ENCODE measurements around the gene SHKBP1. TPM values are rescaled to one million over a fixed set of nuclear protein-coding genes. Genes with fewer than 3 reads are reported as not detected.
"Not testable (repeated sequence)": the region's sequence is repeated elsewhere in the genome, so short reads cannot be mapped to it uniquely, and the experiment has no call there.

Gene SHKBP1
- 26.6 and 30.9 TPM in 2 replicates for total RNA-seq (2014; rRNA removed; shearing (Covaris generic))

- DNase-seq (ENCODE audit: low spot score), result peak; percentile 92
Measured at GRCh38 chr19:40576585-40577451, at the start of gene SHKBP1. SHKBP1 (plus strand) TSS chr19:40576873; CDS start chr19:40576900, 27 bp downstream.

GRCh38 chr19:40528078-40528477, 48.6 kb upstream of the SHKBP1 start:
- DNase-seq (ENCODE audit: low spot score), result no peak

- DNase-seq (ENCODE audit: low spot score), result no peak
Measured at GRCh38 chr19:40528533-40529092, 48.1 kb upstream of the SHKBP1 start.

GRCh38 chr19:40529093-40529954, 47.3 kb upstream of the SHKBP1 start:
- peak; percentile 59 for DNase-seq (ENCODE audit: low spot score)

GRCh38 chr19:40530091-40530901, 46.4 kb upstream of the SHKBP1 start:
- no peak for DNase-seq (ENCODE audit: low spot score)

- DNase-seq (ENCODE audit: low spot score), result no peak
Measured at GRCh38 chr19:40533508-40533907, 43.2 kb upstream of the SHKBP1 start.

- no peak for DNase-seq (ENCODE audit: low spot score)
Measured at GRCh38 chr19:40534148-40534547, 42.5 kb upstream of the SHKBP1 start.

- DNase-seq (ENCODE audit: low spot score), result no peak
Measured at GRCh38 chr19:40539070-40539469, 37.6 kb upstream of the SHKBP1 start.

- DNase-seq (ENCODE audit: low spot score), result peak; percentile 59
Measured at GRCh38 chr19:40542202-40542859, 34.3 kb upstream of the SHKBP1 start.

- DNase-seq (ENCODE audit: low spot score), result no peak
Measured at GRCh38 chr19:40543029-40543597, 33.6 kb upstream of the SHKBP1 start.

GRCh38 chr19:40546153-40546841, 30.4 kb upstream of the SHKBP1 start:
- DNase-seq (ENCODE audit: low spot score), result not testable (repeated sequence)

GRCh38 chr19:40547190-40547589, 29.5 kb upstream of the SHKBP1 start:
- not testable (repeated sequence) for DNase-seq (ENCODE audit: low spot score)

GRCh38 chr19:40547836-40548235, 28.8 kb upstream of the SHKBP1 start:
- no peak for DNase-seq (ENCODE audit: low spot score)

GRCh38 chr19:40549007-40549708, 27.5 kb upstream of the SHKBP1 start:
- peak; percentile 38 for DNase-seq (ENCODE audit: low spot score)

- no peak for DNase-seq (ENCODE audit: low spot score)
Measured at GRCh38 chr19:40550951-40551350, 25.7 kb upstream of the SHKBP1 start.

- no peak for DNase-seq (ENCODE audit: low spot score)
Measured at GRCh38 chr19:40552848-40553247, 23.8 kb upstream of the SHKBP1 start.

GRCh38 chr19:40553885-40554857, 22.5 kb upstream of the SHKBP1 start:
- DNase-seq (ENCODE audit: low spot score), result no peak
